Liver (tissue), 9 donors: Measurements from ENCODE around the gene KRTAP4-5. TPM values are rescaled to one million over a fixed set of nuclear protein-coding genes. Genes with fewer than 3 reads are reported as not detected.

Source experiments
- DNase-seq: peaks from one replicate; pipeline ENCODE4 v3.0.0-alpha.2; 2017; ENCODE audit warnings: low spot score
- H3K27ac ChIP-seq, 2 donors: one replicate each; pipeline ENCODE4 v1.7.0; 2013; ENCODE audit warnings: inconsistent platforms in 2 of 2, low read length in 2 of 2, control low read depth in 1 of 2, low read depth in 1 of 2, mild to moderate bottlenecking in 1 of 2
- H3K27me3 ChIP-seq, 4 donors: one replicate each; pipeline versions ENCODE4 v1.6.1 to v1.7.0; 2013; ENCODE audit warnings: low read length in 3 of 4, inconsistent platforms in 1 of 4, mild to moderate bottlenecking in 1 of 4, moderate library complexity in 1 of 4; ENCODE audit not compliant: control insufficient read depth in 4 of 4, insufficient read depth in 4 of 4
- H3K36me3 ChIP-seq, 4 donors: one replicate each; pipeline versions ENCODE4 v1.6.1 to v1.7.0; 2013; ENCODE audit warnings: low read length in 3 of 4, mild to moderate bottlenecking in 3 of 4, low read depth in 1 of 4, moderate library complexity in 1 of 4; ENCODE audit not compliant: control insufficient read depth in 4 of 4, insufficient read depth in 3 of 4
- H3K4me1 ChIP-seq, 4 donors: one replicate each; pipeline versions ENCODE4 v1.6.1 to v1.7.0; 2013; ENCODE audit warnings: low read length in 3 of 4, mild to moderate bottlenecking in 3 of 4, moderate library complexity in 1 of 4; ENCODE audit not compliant: control insufficient read depth in 4 of 4, insufficient read depth in 4 of 4
- H3K4me3 ChIP-seq, 3 donors: one replicate each; pipeline versions ENCODE4 v1.6.1 to v1.7.0; 2013; ENCODE audit warnings: low read length in 3 of 3, control low read depth in 1 of 3, low read depth in 1 of 3, mild to moderate bottlenecking in 1 of 3
- H3K9ac ChIP-seq, 2 donors: one replicate each; pipeline ENCODE4 v1.7.0; 2013; ENCODE audit warnings: low read length in 2 of 2, mild to moderate bottlenecking in 2 of 2, moderate library complexity in 2 of 2, control low read depth in 1 of 2, low read depth in 1 of 2
- H3K9me3 ChIP-seq, 4 donors: one replicate each; pipeline versions ENCODE4 v1.6.1 to v1.7.0; 2013; ENCODE audit warnings: low read length in 3 of 4; ENCODE audit not compliant: control insufficient read depth in 4 of 4
- CTCF ChIP-seq: fragments of 150-350 bp; IDR thresholded peaks from 2 replicates; pipeline ENCODE4 v1.5.1; 2017; ENCODE audit warnings: improper control_type of control experiment, low read depth, low read length; ENCODE audit not compliant: missing input control
- EGR1 ChIP-seq, 2 donors: IDR thresholded peaks; 2 replicates each; pipeline ENCODE4 v1.6.1; 2016 to 2018; ENCODE audit warnings: antibody characterized with exemption in 2 of 2, low read depth in 2 of 2
- FOXA1 ChIP-seq: IDR thresholded peaks from 2 replicates; pipeline ENCODE4 v1.6.1; 2016; ENCODE audit warnings: antibody characterized with exemption
- FOXA2 ChIP-seq: IDR thresholded peaks from 2 replicates; pipeline ENCODE4 v1.6.1; 2016; ENCODE audit warnings: antibody characterized with exemption
- GABPA ChIP-seq, 2 donors: IDR thresholded peaks in 1 of 2; conservative IDR thresholded peaks in 1 of 2; 2 replicates each; pipeline ENCODE4 v1.6.1; 2016; ENCODE audit warnings: antibody characterized with exemption in 2 of 2, mild to moderate bottlenecking in 1 of 2, moderate library complexity in 1 of 2
- HNF4A ChIP-seq, 2 donors: conservative IDR thresholded peaks; 2 replicates each; pipeline ENCODE4 v1.6.1; 2016; ENCODE audit warnings: antibody characterized with exemption in 2 of 2, mild to moderate bottlenecking in 2 of 2
- HNF4G ChIP-seq: IDR thresholded peaks from 2 replicates; pipeline ENCODE4 v1.6.1; 2016; ENCODE audit warnings: antibody characterized with exemption
- JUND ChIP-seq, 2 donors: IDR thresholded peaks; 2 replicates each; pipeline ENCODE4 v1.6.1; 2016; ENCODE audit warnings: antibody characterized with exemption in 2 of 2
- MAX ChIP-seq: IDR thresholded peaks from 2 replicates; pipeline ENCODE4 v1.6.1; 2016; ENCODE audit warnings: antibody characterized with exemption
- NR2F2 ChIP-seq: IDR thresholded peaks from 2 replicates; pipeline ENCODE4 v1.6.1; 2016; ENCODE audit warnings: antibody characterized with exemption
- RAD21 ChIP-seq, 2 donors: IDR thresholded peaks; 2 replicates each; pipeline ENCODE4 v1.6.1; 2016; ENCODE audit warnings: antibody characterized with exemption in 2 of 2, mild to moderate bottlenecking in 2 of 2
- REST ChIP-seq: IDR thresholded peaks from 2 replicates; pipeline ENCODE4 v1.6.1; 2016; ENCODE audit warnings: antibody characterized with exemption, mild to moderate bottlenecking
- RXRA ChIP-seq, 2 donors: IDR thresholded peaks; 2 replicates each; pipeline ENCODE4 v1.6.1; 2017 to 2018; ENCODE audit warnings: antibody characterized with exemption in 2 of 2, mild to moderate bottlenecking in 1 of 2
- SP1 ChIP-seq: IDR thresholded peaks from 2 replicates; pipeline ENCODE4 v1.6.1; 2018; ENCODE audit warnings: antibody characterized with exemption, mild to moderate bottlenecking
- TAF1 ChIP-seq: conservative IDR thresholded peaks from 2 replicates; pipeline ENCODE4 v1.6.1; 2016; ENCODE audit warnings: antibody characterized with exemption, mild to moderate bottlenecking
- YY1 ChIP-seq: IDR thresholded peaks from 2 replicates; pipeline ENCODE4 v1.6.1; 2016; ENCODE audit warnings: antibody characterized with exemption, mild to moderate bottlenecking
- WGBS: extraction: QIAGEN DNeasy Blood & Tissue Kit; methylation state at CpG from one replicate; pipeline ENCODE4 v1.1.7; 2013; 5-methylcytosine and 5-hydroxymethylcytosine counted together
- polyA plus RNA-seq, 2 donors: library from polyadenylated mRNA; stranded (reverse) in 1 of 2; unstranded in 1 of 2; fragments of 200-250 nt in 1 of 2; fragments of >200 nt in 1 of 2; fragmentation: Nextera tagmentation in 1 of 2; extraction: Ambion mirVana in 1 of 2; gene quantifications; one replicate each; pipeline versions ENCODE4 v1.2.1 to v1.2.3, GENCODE V29; 2013 to 2015
- total RNA-seq, 2 donors: library from RNA; depleted of rRNA; stranded (reverse); fragments of >200 nt; gene quantifications; one replicate each; pipeline ENCODE4 v1.2.3, GENCODE V29; 2014
- TF ChIP-seq, protein P1 (sequence below): IDR thresholded peaks from 2 replicates; pipeline ENCODE4 v1.6.1; 2016; ENCODE audit warnings: antibody characterized with exemption
- TF ChIP-seq, protein P2 (sequence below): IDR thresholded peaks from 2 replicates; pipeline ENCODE4 v1.6.1; 2016; ENCODE audit warnings: antibody characterized with exemption
- donor health status: healthy.
- donor health status: healthy.
- donor health status: healthy.
- donor health status: healthy.
- donor health status: healthy.

KRTAP4-5 gene
- total and polyA plus RNA-seq, 4 donors: not detected

DNA sequence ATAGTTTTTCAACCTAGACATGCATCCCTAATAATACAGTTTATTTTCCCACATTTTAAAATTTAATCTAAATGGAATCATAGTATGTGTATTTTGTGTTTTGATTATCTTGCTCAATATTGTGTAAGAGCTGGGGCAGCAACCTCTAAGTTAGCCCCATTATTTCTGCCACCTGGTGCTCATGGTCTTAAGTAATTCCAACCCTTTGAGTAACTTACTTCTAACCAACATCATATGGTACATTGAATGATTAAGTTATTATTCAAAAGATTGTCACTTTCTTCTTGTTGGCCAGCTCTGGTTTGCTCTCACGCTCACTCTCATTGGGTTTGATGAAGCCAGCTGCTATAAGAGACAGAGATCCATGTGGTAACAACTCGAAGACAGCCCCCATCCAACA, 22.3 kb upstream of the KRTAP4-5 start:
- no peak for DNase-seq
- no peaks in the 10 kb centered on the region for H3K36me3 ChIP-seq
- H3K27me3 ChIP-seq: no peaks in the 10 kb centered on the region
- no peak overlapping the region for H3K27ac ChIP-seq
- no peaks in the 10 kb centered on the region for H3K4me1 ChIP-seq
- 69% methylated on average over 2 of the region's 2 CpGs for WGBS
- H3K9me3 ChIP-seq: no peaks in the 10 kb centered on the region
- H3K4me3 ChIP-seq: no peak overlapping the region
- no peak for TF ChIP-seq FOXA2
- no peak for TF ChIP-seq EGR1 (IDR thresholded peaks at IDR 0.05; ENCODE audit: low read depth in 2 of 2)
- TF ChIP-seq NR2F2: no peak
- TF ChIP-seq HNF4G: no peak
- H3K9ac ChIP-seq: no peak overlapping the region

DNA sequence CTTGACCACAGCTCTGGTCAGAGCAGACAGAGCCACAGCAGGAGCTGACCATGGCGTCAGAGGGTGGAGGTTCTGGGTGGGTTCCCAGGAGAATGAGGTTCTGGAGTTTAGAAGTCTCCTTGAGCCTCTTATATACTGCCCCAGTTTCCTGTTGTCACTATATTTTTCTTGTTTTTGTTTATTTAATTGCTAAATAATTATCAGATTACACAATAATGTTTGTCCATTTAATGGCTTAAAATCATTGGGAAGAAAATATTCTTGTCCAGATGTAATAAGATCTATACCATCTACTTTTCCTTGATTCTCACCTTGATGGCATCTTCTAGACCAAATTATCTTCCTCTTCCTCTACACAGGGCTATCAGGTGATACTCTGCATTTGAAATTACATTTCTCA, 18.5 kb upstream of the KRTAP4-5 start, which contains the start of gene KRTAP4-3:
Gene KRTAP4-3, minus strand, starts transcription at position 101 of the 400 bp plus-strand sequence. Its CDS starts 49 bp downstream, at position 52.
- WGBS: 72% methylated on average over 1 of the region's 1 CpG

More for the DNA sequence above, 18.5 kb upstream of the KRTAP4-5 start, which contains the start of gene KRTAP4-3:
- no peak for DNase-seq
- Histone ChIP-seq H3K27me3 (no peaks in the 10 kb centered on the region), H3K27ac (no peak within 1 kb of the TSS), H3K4me1 (no peaks in the 10 kb centered on the region), H3K9me3 (no peaks in the 10 kb centered on the region), H3K4me3 (no peak within 1 kb of the TSS), H3K9ac (no peak within 1 kb of the TSS), H3K36me3 (no peaks in the 10 kb centered on the region)
- TF ChIP-seq, protein P1, sequence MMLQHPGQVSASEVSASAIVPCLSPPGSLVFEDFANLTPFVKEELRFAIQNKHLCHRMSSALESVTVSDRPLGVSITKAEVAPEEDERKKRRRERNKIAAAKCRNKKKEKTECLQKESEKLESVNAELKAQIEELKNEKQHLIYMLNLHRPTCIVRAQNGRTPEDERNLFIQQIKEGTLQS: no peak
- TF ChIP-seq, protein P2, sequence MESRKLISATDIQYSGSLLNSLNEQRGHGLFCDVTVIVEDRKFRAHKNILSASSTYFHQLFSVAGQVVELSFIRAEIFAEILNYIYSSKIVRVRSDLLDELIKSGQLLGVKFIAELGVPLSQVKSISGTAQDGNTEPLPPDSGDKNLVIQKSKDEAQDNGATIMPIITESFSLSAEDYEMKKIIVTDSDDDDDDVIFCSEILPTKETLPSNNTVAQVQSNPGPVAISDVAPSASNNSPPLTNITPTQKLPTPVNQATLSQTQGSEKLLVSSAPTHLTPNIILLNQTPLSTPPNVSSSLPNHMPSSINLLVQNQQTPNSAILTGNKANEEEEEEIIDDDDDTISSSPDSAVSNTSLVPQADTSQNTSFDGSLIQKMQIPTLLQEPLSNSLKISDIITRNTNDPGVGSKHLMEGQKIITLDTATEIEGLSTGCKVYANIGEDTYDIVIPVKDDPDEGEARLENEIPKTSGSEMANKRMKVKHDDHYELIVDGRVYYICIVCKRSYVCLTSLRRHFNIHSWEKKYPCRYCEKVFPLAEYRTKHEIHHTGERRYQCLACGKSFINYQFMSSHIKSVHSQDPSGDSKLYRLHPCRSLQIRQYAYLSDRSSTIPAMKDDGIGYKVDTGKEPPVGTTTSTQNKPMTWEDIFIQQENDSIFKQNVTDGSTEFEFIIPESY: no peak
- TF ChIP-seq TAF1 (no peak), YY1 (no peak), HNF4A (conservative IDR thresholded peaks at IDR 0.05) (no peak), JUND (IDR thresholded peaks at IDR 0.05) (no peak), EGR1 (IDR thresholded peaks at IDR 0.05; ENCODE audit: low read depth in 2 of 2) (no peak), FOXA2 (no peak), HNF4G (no peak), SP1 (no peak), FOXA1 (no peak), CTCF (no peak), RAD21 (IDR thresholded peaks at IDR 0.05) (no peak), GABPA (IDR thresholded peaks at IDR 0.05 in 1 of 2, conservative IDR thresholded peaks at IDR 0.05 in 1 of 2) (no peak), NR2F2 (no peak), MAX (no peak), REST (no peak), RXRA (IDR thresholded peaks at IDR 0.05) (no peak)
